OCI-LY3 (cell line): Measurements from ENCODE around the gene PIWIL4.
"Not testable (repeated sequence)": the region's sequence is repeated elsewhere in the genome, so short reads cannot be mapped to it uniquely, and the experiment has no call there.

Experiments
- EZH2phosphoT487 ChIP-seq: fragments of 200-600 bp; shearing (Covaris generic); IDR thresholded peaks from 2 replicates; pipeline ENCODE4 v1.6.1; 2018; ENCODE audit warnings: antibody characterized with exemption, mixed run types, low read depth
- TF ChIP-seq, protein P1 (sequence below): fragments of 200-600, 300-600 bp; sonication (generic); IDR thresholded peaks from 2 replicates; pipeline ENCODE4 v1.5.1; 2014; ENCODE audit warnings: antibody characterized with exemption, low read length, low read depth

- TF ChIP-seq, protein P1, sequence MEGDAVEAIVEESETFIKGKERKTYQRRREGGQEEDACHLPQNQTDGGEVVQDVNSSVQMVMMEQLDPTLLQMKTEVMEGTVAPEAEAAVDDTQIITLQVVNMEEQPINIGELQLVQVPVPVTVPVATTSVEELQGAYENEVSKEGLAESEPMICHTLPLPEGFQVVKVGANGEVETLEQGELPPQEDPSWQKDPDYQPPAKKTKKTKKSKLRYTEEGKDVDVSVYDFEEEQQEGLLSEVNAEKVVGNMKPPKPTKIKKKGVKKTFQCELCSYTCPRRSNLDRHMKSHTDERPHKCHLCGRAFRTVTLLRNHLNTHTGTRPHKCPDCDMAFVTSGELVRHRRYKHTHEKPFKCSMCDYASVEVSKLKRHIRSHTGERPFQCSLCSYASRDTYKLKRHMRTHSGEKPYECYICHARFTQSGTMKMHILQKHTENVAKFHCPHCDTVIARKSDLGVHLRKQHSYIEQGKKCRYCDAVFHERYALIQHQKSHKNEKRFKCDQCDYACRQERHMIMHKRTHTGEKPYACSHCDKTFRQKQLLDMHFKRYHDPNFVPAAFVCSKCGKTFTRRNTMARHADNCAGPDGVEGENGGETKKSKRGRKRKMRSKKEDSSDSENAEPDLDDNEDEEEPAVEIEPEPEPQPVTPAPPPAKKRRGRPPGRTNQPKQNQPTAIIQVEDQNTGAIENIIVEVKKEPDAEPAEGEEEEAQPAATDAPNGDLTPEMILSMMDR = not testable (repeated sequence)
- TF ChIP-seq EZH2phosphoT487 = not testable (repeated sequence)
Observed at GRCh38 chr11:94625422-94625821, 58.3 kb downstream of the PIWIL4 start.
